ENCODE measurements around the gene ADNP2. TPM values are rescaled to one million over a fixed set of nuclear protein-coding genes. Genes with fewer than 3 reads are reported as not detected.

The ADNP2 gene
- total and polyA plus RNA-seq, 2 of the 13 experiments (the other 11 are each of a cell fraction or from before 2014, with no cell fraction given) = 10.8 to 25.5 TPM

DNA sequence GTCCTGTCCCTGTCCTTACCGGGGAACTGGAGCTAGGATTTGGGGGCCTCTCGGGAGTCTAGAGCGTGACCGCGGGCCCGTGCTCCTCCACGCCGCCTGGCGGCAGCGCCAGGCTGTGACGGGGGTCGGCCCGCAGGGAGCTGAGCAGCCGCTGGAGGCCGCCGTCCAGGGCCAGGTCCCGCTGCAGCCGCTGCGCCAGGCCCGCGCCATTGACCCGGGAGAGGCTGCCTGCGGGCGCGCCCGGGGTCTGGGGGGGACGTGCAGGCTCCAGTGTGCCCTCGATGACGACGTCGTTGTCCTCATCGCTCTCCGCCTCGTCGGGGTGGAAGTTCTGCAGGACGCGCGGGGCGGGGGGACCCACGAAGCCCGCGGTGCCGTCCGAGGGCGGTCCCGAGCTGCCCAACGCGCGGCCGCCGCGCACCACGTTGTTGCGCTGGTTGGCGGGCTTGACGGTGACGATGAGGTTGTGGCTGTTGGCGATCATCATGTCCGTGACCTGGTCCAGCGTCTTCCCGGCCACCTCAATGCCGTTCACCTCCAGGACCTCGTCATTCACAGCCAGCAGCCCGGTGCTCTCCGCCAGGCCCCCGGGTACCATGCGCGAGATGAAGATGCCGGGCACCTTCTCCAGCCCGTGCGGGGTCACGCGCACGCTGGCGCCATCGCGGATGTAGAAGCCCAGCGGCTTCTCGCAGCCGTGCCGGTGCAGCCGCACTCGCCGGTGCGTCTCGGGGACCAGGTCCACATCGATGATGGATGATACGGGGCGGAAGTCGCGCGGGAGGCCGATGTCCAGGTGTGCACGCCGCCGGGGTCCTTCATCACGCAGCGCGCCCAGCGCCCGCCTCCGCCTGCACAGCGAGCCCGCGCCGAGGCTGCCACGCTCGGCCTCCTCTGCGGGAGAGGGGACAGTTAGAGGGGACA, 50.9 kb downstream of the ADNP2 start:
- Histone ChIP-seq H2AFZ (ENCODE audit: low read length) (no peak overlapping the region), H3K4me3 (replicated peaks in 1 of 3; ENCODE audit: insufficient read depth in 1 of 3, low read depth in 2 of 3, low read length in 3 of 3) (no peak overlapping the region), H3K27ac (ENCODE audit: extremely low read length, insufficient read depth, low read length) (no peak overlapping the region), H3K79me2 (ENCODE audit: insufficient read depth, low read length) (peaks cover 2% of the 10 kb centered on the region), H4K20me1 (ENCODE audit: insufficient read depth, low read length) (peaks cover 4% of the 10 kb centered on the region; the same call in 1 of the 2 replicates), H3K4me1 (ENCODE audit: insufficient read depth, low read length) (no peaks in the 10 kb centered on the region), H3K4me2 (ENCODE audit: low read depth, low read length) (no peak overlapping the region), H3K27me3 (ENCODE audit: control insufficient read depth in 1 of 2, insufficient read depth in 2 of 2, low read length in 2 of 2) (no peaks in the 10 kb centered on the region), H3K9ac (ENCODE audit: insufficient read depth, low read depth, low read length) (no peak overlapping the region), H3K9me3 (ENCODE audit: low read length) (peaks cover 6% of the 10 kb centered on the region), H3K36me3 (replicated peaks in 1 of 2; ENCODE audit: control insufficient read depth in 1 of 2, insufficient read depth in 2 of 2, low read length in 2 of 2) (peaks cover 0 to 13% of the 10 kb centered on the region in 2 experiments; a peak in 1 of 5 replicates)
- ATAC-seq (no peak), FAIRE-seq (no peak), DNase-seq (ENCODE audit: low spot score) (no peak)
- in situ Hi-C loops (cut with HindIII; ENCODE audit: extremely low pct_ligation_motif_present, low pct_unique_long_range_greater_than_20kb) (no loop called here), intact Hi-C loops (cut with micrococcal nuclease; ENCODE audit: unreplicated experiment) (no loop called here)
- no TSS peak for BruUV-seq (replicated peaks)
- no peak for TF ChIP-seq GTF2F1 (IDR thresholded peaks at IDR 0.05; ENCODE audit: low read length)
- TF ChIP-seq AGO2 (optimal IDR thresholded peaks at IDR 0.05; ENCODE audit: low read depth, low read length) = peak; percentile 73
- TF ChIP-seq, protein P1, sequence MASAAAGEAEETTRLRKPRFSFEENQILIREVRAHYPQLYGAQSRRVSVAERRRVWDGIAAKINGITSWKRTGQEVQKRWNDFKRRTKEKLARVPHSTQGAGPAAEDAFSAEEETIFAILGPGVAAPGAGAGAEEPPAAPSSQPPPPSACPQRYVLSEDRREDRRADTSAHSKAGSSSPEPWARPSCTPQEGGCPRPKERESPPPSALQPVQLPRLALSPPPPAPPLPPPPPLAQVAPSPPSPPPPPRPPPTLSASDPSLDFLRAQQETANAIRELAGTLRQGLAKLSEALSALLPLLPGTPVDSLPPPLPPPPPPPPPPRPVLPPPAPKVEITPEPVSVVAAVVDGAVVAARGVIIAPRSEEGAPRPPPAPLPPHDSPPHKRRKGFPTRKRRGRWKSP (CRISPR knock-in tag; IDR thresholded peaks at IDR 0.05) = no peak
- TF ChIP-seq EHMT2 (IDR thresholded peaks at IDR 0.05; ENCODE audit: borderline replicate concordance, low read depth, low read length) = no peak
- no peak for TF ChIP-seq BORCS8-MEF2B (CRISPR knock-in tag; IDR thresholded peaks at IDR 0.05)
- no peak for TF ChIP-seq RORA (CRISPR knock-in tag; IDR thresholded peaks at IDR 0.05)
- ChIA-PET CTCF (ENCODE audit: low intra/inter-chr PET ratio, low total read pairs) (no interaction called here), POLR2A (no interaction called here)
- 97% methylated on average over 75 of the region's 109 CpGs for WGBS (ENCODE audit: low lambda C conversion rate)
